AG09309 (cell line): ENCODE data around the gene ITSN1.

Experiments used
- DNase-seq: peaks from one replicate; pipeline ENCODE4 v3.0.0-alpha.2; 2010; ENCODE audit warnings: low read depth
- H3K4me3 ChIP-seq: 2 replicates; pipeline ENCODE4 v1.5.1; 2011; ENCODE audit warnings: mild to moderate bottlenecking, low read depth, low read length, moderate library complexity; ENCODE audit not compliant: control insufficient read depth
- TF ChIP-seq, protein P1 (sequence below): IDR thresholded peaks from 2 replicates; pipeline ENCODE4 v1.5.1; 2011; ENCODE audit warnings: mild to moderate bottlenecking, low read depth, low read length, inconsistent platforms; ENCODE audit not compliant: insufficient read depth, control insufficient read depth; ENCODE audit errors: missing control alignments

The ITSN1 gene

DNA sequence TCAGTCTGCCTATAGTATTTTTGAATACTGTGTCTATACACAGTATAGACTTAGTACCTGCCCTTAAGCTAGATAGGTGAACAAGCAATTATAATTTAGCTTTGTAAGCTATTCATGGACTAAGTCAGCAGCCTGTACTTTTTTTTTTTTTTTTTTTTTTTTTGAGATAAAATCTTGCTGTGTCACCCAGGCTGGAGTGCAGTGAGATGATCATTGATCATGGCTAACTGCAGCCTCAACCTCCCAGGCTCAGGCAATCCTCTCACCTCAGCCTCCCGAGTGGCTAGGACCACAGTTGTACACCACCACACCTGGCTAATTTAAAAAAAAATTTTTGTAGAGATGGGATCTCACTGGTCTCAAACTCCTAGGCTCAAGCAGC is 17.3 kb downstream of the ITSN1 start:
- H3K4me3 ChIP-seq: no peak overlapping the region
- no peak for DNase-seq
- TF ChIP-seq, protein P1, sequence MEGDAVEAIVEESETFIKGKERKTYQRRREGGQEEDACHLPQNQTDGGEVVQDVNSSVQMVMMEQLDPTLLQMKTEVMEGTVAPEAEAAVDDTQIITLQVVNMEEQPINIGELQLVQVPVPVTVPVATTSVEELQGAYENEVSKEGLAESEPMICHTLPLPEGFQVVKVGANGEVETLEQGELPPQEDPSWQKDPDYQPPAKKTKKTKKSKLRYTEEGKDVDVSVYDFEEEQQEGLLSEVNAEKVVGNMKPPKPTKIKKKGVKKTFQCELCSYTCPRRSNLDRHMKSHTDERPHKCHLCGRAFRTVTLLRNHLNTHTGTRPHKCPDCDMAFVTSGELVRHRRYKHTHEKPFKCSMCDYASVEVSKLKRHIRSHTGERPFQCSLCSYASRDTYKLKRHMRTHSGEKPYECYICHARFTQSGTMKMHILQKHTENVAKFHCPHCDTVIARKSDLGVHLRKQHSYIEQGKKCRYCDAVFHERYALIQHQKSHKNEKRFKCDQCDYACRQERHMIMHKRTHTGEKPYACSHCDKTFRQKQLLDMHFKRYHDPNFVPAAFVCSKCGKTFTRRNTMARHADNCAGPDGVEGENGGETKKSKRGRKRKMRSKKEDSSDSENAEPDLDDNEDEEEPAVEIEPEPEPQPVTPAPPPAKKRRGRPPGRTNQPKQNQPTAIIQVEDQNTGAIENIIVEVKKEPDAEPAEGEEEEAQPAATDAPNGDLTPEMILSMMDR: no peak

DNA sequence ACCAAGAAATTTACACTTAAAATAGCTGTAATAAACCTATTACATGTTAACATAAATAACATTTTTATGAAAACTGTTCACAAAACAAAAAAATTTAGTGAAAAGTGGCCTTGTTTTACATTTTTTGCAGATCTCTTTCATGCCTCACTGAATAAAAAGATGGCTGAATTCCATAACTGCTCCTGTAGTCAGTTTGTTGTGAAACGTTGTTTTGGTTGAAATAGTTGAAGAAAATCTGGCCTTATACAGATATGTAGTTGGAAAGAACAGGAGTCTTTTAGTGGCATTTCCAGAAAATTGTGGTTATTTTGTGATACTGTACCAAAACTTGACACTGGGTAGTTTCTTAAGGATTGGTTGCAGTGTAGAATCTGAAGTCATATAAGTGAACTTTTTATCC is 18.1 kb downstream of the ITSN1 start:
- DNase-seq: no peak
- TF ChIP-seq, protein P1: no peak

DNA sequence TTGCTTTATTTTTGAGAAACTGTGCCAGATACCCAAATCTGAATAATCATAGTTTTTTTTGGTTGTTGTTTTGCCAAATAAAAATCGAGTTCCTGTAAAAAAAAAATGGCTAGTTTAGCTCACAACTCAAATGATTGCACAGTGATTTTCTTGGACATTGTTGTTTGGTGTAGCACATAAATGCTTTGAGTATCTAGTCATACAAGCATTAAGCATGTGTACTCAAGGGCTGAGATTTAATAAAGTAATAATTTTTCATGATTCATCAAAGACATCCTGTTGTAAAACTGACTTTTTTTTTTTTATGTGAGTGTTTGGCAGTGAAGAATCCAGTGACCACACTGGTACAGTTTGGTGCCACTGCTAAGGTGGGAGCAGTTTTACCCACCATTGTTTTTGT is 18.8 kb downstream of the ITSN1 start:
- no peak for DNase-seq
- TF ChIP-seq, protein P1: no peak
- H3K4me3 ChIP-seq: no peak overlapping the region

More for the DNA sequence above, 18.1 kb downstream of the ITSN1 start:
- H3K4me3 ChIP-seq: no peak overlapping the region

- no peak overlapping the region for H3K4me3 ChIP-seq
- TF ChIP-seq, protein P1: no peak
- DNase-seq: no peak
Measured at GRCh38 chr21:33662046-33662445, 19.7 kb downstream of the ITSN1 start.

DNA sequence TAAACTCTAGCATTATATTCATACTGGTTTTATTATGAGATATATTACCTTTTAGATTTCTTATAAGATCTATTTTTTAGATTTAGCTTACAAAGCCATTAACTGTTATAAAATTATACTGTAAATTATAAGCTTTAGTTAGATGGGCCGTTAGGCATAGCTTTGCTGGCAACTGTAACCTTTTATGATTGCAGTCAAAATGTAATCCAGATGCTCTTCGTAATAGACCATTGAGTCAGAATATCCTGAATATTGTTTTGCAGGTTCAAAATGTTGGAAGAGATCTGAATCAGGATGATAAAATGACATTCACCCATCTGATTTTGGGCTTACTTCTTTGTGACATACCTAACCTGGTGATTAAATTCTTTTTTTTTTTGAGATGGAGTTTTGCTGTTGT is 20.9 kb downstream of the ITSN1 start:
- TF ChIP-seq, protein P1: no peak
- DNase-seq: no peak
- no peak overlapping the region for H3K4me3 ChIP-seq

- no peak overlapping the region for H3K4me3 ChIP-seq
- DNase-seq: no peak
- TF ChIP-seq, protein P1: no peak
Measured at GRCh38 chr21:33664135-33664534, 21.8 kb downstream of the ITSN1 start.

GRCh38 chr21:33666153-33666552 is 23.9 kb downstream of the ITSN1 start:
- no peak overlapping the region for H3K4me3 ChIP-seq
- no peak for DNase-seq
- TF ChIP-seq, protein P1: no peak
